K562 treated with DMSO at 1 percent for 24 hours (cell line): ENCODE results near the gene TPRG1L. TPM values are rescaled to one million over a fixed set of nuclear protein-coding genes. Genes with fewer than 3 reads are reported as not detected.

Experiments
- total RNA-seq: library from RNA; unstranded; fragments of 300-600 nt; gene quantifications from 2 replicates; pipeline ENCODE4 v1.2.3, GENCODE V29; 2022; ENCODE audit warnings: low read depth; ENCODE audit not compliant: insufficient read depth

TPRG1L gene
- total RNA-seq: 24.3 and 29.6 TPM in 2 replicates

GRCh38 chr1:3624200-3625136 lies at the start of gene TPRG1L:
TPRG1L (plus strand) TSS chr1:3625015; CDS start chr1:3625073, 58 bp downstream.

GRCh38 chr1:3611170-3612019 lies 13.4 kb upstream of the TPRG1L start, which contains the start of gene MEGF6:
MEGF6 (minus strand) TSS chr1:3611508; CDS start chr1:3611268, 240 bp downstream.

GRCh38 chr1:3649342-3650247 lies 24.8 kb downstream of the TPRG1L start, which contains the start of gene WRAP73:
WRAP73 (minus strand) TSS chr1:3650103; CDS start chr1:3649999, 104 bp downstream.

GRCh38 chr1:3651930-3652547 lies 27.2 kb downstream of the TPRG1L start, which contains the start of gene TP73:
TP73 (plus strand) TSS chr1:3652516; CDS start chr1:3682366, 29,850 bp downstream.

Other genes with a start within 250 kb of the TPRG1L start
- gene ARHGEF16, start 170.3 kb upstream of the TPRG1L start, total RNA-seq: 6.6 and 11.1 TPM in 2 replicates
- 2.3 and 5.2 TPM in 2 replicates for gene MEGF6, start 13.5 kb upstream of the TPRG1L start, total RNA-seq
- gene WRAP73, start 25.1 kb downstream of the TPRG1L start, total RNA-seq: 34.6 and 40.1 TPM in 2 replicates
- gene TP73, start 27.5 kb downstream of the TPRG1L start, total RNA-seq: 1.3 and 1.7 TPM in 2 replicates
- gene CCDC27, start 127.4 kb downstream of the TPRG1L start, total RNA-seq: not detected in 2 replicates
- gene SMIM1, start 147.7 kb downstream of the TPRG1L start, total RNA-seq: 73.0 and 79.5 TPM in 2 replicates
- 50.5 and 51.7 TPM in 2 replicates for gene LRRC47, start 171.5 kb downstream of the TPRG1L start, total RNA-seq
- gene CEP104, start 232.2 kb downstream of the TPRG1L start, total RNA-seq: 35.2 and 43.7 TPM in 2 replicates
- 4.6 and 5.9 TPM in 2 replicates for gene DFFB, start 232.5 kb downstream of the TPRG1L start, total RNA-seq